K562 (cell line): ENCODE data around the gene STK31. TPM values are rescaled to one million over a fixed set of nuclear protein-coding genes. Genes with fewer than 3 reads are reported as not detected.
"Not testable (repeated sequence)": the region's sequence is repeated elsewhere in the genome, so short reads cannot be mapped to it uniquely, and the experiment has no call there.

ENCODE experiments used
- ATAC-seq: fragments of 200-7000 bp; cut with Tn5 transposase; 3 replicates; pipeline ENCODE4 v1.9.1; 2020; ENCODE audit warnings: moderate library complexity
- BruUV-seq: library from RNA; stranded (reverse); fragments of 400-500 nt; replicated peaks from 2 replicates; lab custom pipeline; 2021; lab: Mats Ljungman, UMichigan
- CTCF ChIA-PET: fragments of 300-600 bp; formaldehyde crosslinking; extraction: SDS; loops from one replicate; lab custom pipeline; 2021; ENCODE audit warnings: low intra/inter-chr PET ratio; lab: Yijun Ruan, JAX
- POLR2A ChIA-PET: fragments of 300-600, 350-650 bp; sonication (Branson Sonifier 250); formaldehyde crosslinking; extraction: SDS; loops from one replicate; lab custom pipeline; 2021; ENCODE audit warnings: antibody characterized with exemption, inconsistent platforms; lab: Yijun Ruan, JAX
- DNase-seq, 4 experiments: peaks; one replicate each; pipeline versions ENCODE4 v3.0.0 to v3.0.0-alpha.2; 2011 to 2018; ENCODE audit warnings: low spot score in 3 of 4, mixed read lengths in 3 of 4; ENCODE audit errors: extremely low read depth in 1 of 4
- FAIRE-seq: peaks from 2 replicates; lab custom pipeline; 2011; peaks lifted over from hg19 to GRCh38; lab: Jason Lieb, UNC
- H2AFZ ChIP-seq: 2 replicates; pipeline ENCODE4 v1.6.0; 2011; ENCODE audit warnings: low read depth, low read length, control low read depth, inconsistent platforms
- H3K27ac ChIP-seq: fragments of 200-600 bp; 3 replicates; pipeline ENCODE4 v1.8.0; 2011; ENCODE audit warnings: low read depth, mild to moderate bottlenecking, control low read depth, inconsistent platforms, low read length, moderate library complexity, mixed read lengths; ENCODE audit errors: extremely low read depth
- H3K27me3 ChIP-seq, 2 experiments: fragments of 300-600 bp in 1 of 2; 2 replicates in 1 of 2; 3 replicates in 1 of 2; pipeline versions ENCODE4 v1.6.0 to v1.8.0; 2011; ENCODE audit warnings: inconsistent platforms in 2 of 2, low read length in 2 of 2, mild to moderate bottlenecking in 1 of 2, mixed read lengths in 1 of 2, moderate library complexity in 1 of 2; ENCODE audit not compliant: control insufficient read depth in 2 of 2, insufficient read depth in 2 of 2
- H3K36me3 ChIP-seq: fragments of 300-600 bp; 3 replicates; pipeline ENCODE4 v1.8.0; 2011; ENCODE audit warnings: mild to moderate bottlenecking, low read length, inconsistent platforms; ENCODE audit not compliant: control insufficient read depth, insufficient read depth
- H3K4me1 ChIP-seq, 2 experiments: fragments of 200-600 bp in 1 of 2; replicated peaks in 1 of 2; 2 replicates in 1 of 2; 3 replicates in 1 of 2; pipeline versions ENCODE4 v1.5.1 to v1.8.0; 2011; ENCODE audit warnings: inconsistent platforms in 2 of 2, low read length in 2 of 2, mild to moderate bottlenecking in 1 of 2, mixed read lengths in 1 of 2, moderate library complexity in 1 of 2; ENCODE audit not compliant: control insufficient read depth in 2 of 2, insufficient read depth in 2 of 2
- H3K4me2 ChIP-seq: 2 replicates; pipeline ENCODE4 v1.6.1; 2011; ENCODE audit warnings: low read length, control low read depth, inconsistent platforms, mixed read lengths; ENCODE audit not compliant: insufficient read depth
- H3K4me3 ChIP-seq: fragments of 200-600 bp; sonication (generic), shearing (Covaris generic); 2 replicates; pipeline ENCODE4 v1.5.1; 2016; ENCODE audit warnings: control low read depth, inconsistent platforms
- H3K79me2 ChIP-seq: fragments of 200-600 bp; 3 replicates; pipeline ENCODE4 v1.8.0; 2011; ENCODE audit warnings: low read length, inconsistent platforms; ENCODE audit not compliant: control insufficient read depth, insufficient read depth
- H3K9ac ChIP-seq, 2 experiments: 2 replicates each; pipeline versions ENCODE4 v1.6.0 to v1.6.1; 2011; ENCODE audit warnings: low read depth in 2 of 2, low read length in 2 of 2, control low read depth in 1 of 2, inconsistent platforms in 1 of 2, mild to moderate bottlenecking in 1 of 2, mixed read lengths in 1 of 2; ENCODE audit not compliant: insufficient read depth in 1 of 2
- H3K9me1 ChIP-seq: one replicate; pipeline ENCODE4 v1.6.0; 2011; ENCODE audit warnings: inconsistent platforms, mild to moderate bottlenecking, low read length, moderate library complexity; ENCODE audit not compliant: control insufficient read depth, insufficient read depth
- H3K9me3 ChIP-seq: replicated peaks from 2 replicates; pipeline ENCODE4 v1.5.1; 2011; ENCODE audit warnings: low read depth, low read length, inconsistent platforms; ENCODE audit not compliant: control insufficient read depth, insufficient read depth
- H4K20me1 ChIP-seq: replicated peaks from 2 replicates; pipeline ENCODE4 v1.6.1; 2011; ENCODE audit warnings: low read length, inconsistent platforms, mixed read lengths; ENCODE audit not compliant: control insufficient read depth, insufficient read depth
- CTBP1 ChIP-seq: fragments of 450-650 bp; IDR thresholded peaks from 2 replicates; pipeline ENCODE4 v1.6.1; 2016; ENCODE audit warnings: borderline replicate concordance
- ESRRB ChIP-seq: fragments of 250-450 bp; sonication (Bioruptor Pico); IDR thresholded peaks from 2 replicates; pipeline ENCODE4 v1.5.0; 2020; ENCODE audit warnings: mild to moderate bottlenecking, moderate library complexity, borderline replicate concordance
- MYC ChIP-seq, 2 experiments: fragments of 250-450 bp in 1 of 2; sonication (Bioruptor Pico) in 1 of 2; IDR thresholded peaks; 2 replicates each; pipeline versions ENCODE4 v1.5.1 to v1.6.1; 2012 to 2021; ENCODE audit warnings: low read depth in 2 of 2, borderline replicate concordance in 1 of 2, improper control_type of control experiment in 1 of 2, low read length in 1 of 2, mild to moderate bottlenecking in 1 of 2, moderate library complexity in 1 of 2
- ZNF316 ChIP-seq: fragments of 450-650 bp; IDR thresholded peaks from 2 replicates; pipeline ENCODE4 v1.6.1; 2016
- ZNF707 ChIP-seq: fragments of 250-450 bp; sonication (Bioruptor Pico); conservative IDR thresholded peaks from 2 replicates; pipeline ENCODE4 v1.8.0; 2022; ENCODE audit warnings: inconsistent platforms, mild to moderate bottlenecking, moderate library complexity
- WGBS: fragments of 100-300 bp; shearing (Covaris generic); methylation state at CpG from one replicate; pipeline ENCODE4 v1.1.6; 2016; ENCODE audit warnings: low coverage, mixed read lengths; ENCODE audit not compliant: insufficient coverage; ENCODE audit errors: missing lambda C conversion rate; 5-methylcytosine and 5-hydroxymethylcytosine counted together
- in situ Hi-C: fragments of 300-500 bp; cut with MboI; formaldehyde crosslinking; loops from 4 replicates; pipeline ENCODE4 v1.15.0; 2018; ENCODE audit warnings: inconsistent platforms, mixed read lengths
- intact Hi-C: fragments of 100-400 bp; cut with micrococcal nuclease; formaldehyde crosslinking; loops from 2 replicates; pipeline ENCODE4 v1.14.2; 2022
- polyA plus RNA-seq, 8 experiments: library from polyadenylated mRNA; depleted of rRNA in 4 of 8; stranded (reverse) in 5 of 8; unstranded in 3 of 8; fragments of >200 nt; fragmentation: Nextera tagmentation in 2 of 8; fragmentation: Illumina TruSeq in 1 of 8; extraction: Ambion mirVana in 2 of 8; extraction: Trizol in 1 of 8; gene quantifications; 2 replicates each; pipeline versions ENCODE4 v1.2.1 to v1.2.3, GENCODE V29; 2011 to 2014; ENCODE audit warnings: inconsistent platforms in 1 of 8, missing spikeins in 1 of 8
- total RNA-seq, 7 experiments: library from RNA; depleted of rRNA in 6 of 7; stranded (reverse); fragments of >200 nt in 6 of 7; fragmentation: Illumina TruSeq in 2 of 7; extraction: Trizol in 2 of 7; gene quantifications; 2 replicates each; pipeline versions ENCODE4 v1.2.1 to v1.2.3, GENCODE V29; 2011 to 2021; ENCODE audit warnings: low replicate concordance in 1 of 7

The STK31 gene
- total and polyA plus RNA-seq, 9 of the 15 experiments (the other 6 are each of a cell fraction or from before 2014, with no cell fraction given) = 0.09 to 1.2 (median 0.26) TPM

- TF ChIP-seq ESRRB (CRISPR knock-in tag) (no peak), MYC (IDR thresholded peaks at IDR 0.05; ENCODE audit: low read depth, low read length) (no peak), MYC (CRISPR knock-in tag; IDR thresholded peaks at IDR 0.05; ENCODE audit: borderline replicate concordance, low read depth) (no peak), ZNF316 (peak; percentile 92), CTBP1 (no peak)
- TF ChIP-seq, all 486 proteins: peak for 6
Observed at GRCh38 chr7:23811540-23811939, 101.5 kb downstream of the STK31 start (continued).

DNA sequence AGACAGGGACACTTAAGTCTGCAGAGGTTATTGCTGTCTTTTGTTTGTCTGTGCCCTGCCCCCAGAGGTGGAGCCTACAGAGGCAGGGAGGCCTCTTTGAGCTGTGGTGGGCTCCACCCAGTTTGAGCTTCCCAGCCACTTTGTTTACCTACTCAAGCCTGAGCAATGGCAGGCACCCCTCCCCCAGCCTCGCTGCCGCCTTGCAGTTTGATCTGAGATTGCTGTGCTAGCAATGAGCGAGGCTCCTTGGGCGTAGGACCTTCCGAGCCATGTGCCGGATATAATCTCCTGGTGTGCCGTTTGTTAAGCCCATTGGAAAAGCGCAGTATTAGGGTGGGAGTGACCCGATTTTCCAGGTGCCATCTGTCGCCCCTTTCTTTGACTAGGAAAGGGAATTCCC, 118.1 kb downstream of the STK31 start:
- BruUV-seq, H3K4me1 ChIP-seq, intact Hi-C loops, DNase-seq, CTCF ChIA-PET, ATAC-seq, H3K9me3 ChIP-seq, H4K20me1 ChIP-seq, H3K36me3 ChIP-seq, H3K27ac ChIP-seq, H3K9ac ChIP-seq, H3K9me1 ChIP-seq, in situ Hi-C loops, H2AFZ ChIP-seq, H3K4me3 ChIP-seq, FAIRE-seq, H3K4me2 ChIP-seq, H3K27me3 ChIP-seq, H3K79me2 ChIP-seq, POLR2A ChIA-PET: not testable (repeated sequence)
- 41% methylated on average over 10 of the region's 10 CpGs for WGBS

DNA sequence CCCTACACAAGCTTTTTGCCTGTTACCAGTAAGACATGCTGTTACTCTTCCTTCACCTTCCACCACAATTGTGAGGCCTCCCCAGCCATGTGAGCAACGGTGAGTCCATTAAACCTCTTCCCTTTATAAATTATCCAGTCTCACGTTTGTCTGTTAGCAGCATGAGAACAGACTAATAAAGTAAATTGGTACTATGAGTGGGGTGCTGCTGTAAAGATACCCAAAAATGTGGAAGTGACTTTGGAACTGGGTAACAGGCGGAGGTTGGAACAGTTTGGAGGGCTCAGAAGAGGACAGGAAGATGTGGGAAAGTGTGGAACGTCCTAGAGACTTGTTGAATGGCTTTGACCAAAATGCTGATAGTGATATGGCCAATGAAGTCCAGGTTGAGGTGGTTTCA, 122.7 kb downstream of the STK31 start:
- FAIRE-seq, in situ Hi-C loops, H3K9me3 ChIP-seq, intact Hi-C loops, H3K4me2 ChIP-seq, H3K36me3 ChIP-seq, CTCF ChIA-PET, H3K27ac ChIP-seq, H3K9ac ChIP-seq, H3K4me1 ChIP-seq, H2AFZ ChIP-seq, DNase-seq, POLR2A ChIA-PET, BruUV-seq, H3K9me1 ChIP-seq, H3K79me2 ChIP-seq, H3K27me3 ChIP-seq, ATAC-seq, H4K20me1 ChIP-seq, H3K4me3 ChIP-seq: not testable (repeated sequence)
- WGBS = 5% methylated on average over 4 of the region's 4 CpGs
- peak; percentile 81 for TF ChIP-seq ZNF707 (CRISPR knock-in tag)
